ENCODE results near the gene S100B. TPM values are rescaled to one million over a fixed set of nuclear protein-coding genes. Genes with fewer than 3 reads are reported as not detected.

Gene S100B
- total and polyA plus RNA-seq, 9 of the 15 experiments (the other 6 are each of a cell fraction or from before 2014, with no cell fraction given): not detected

GRCh38 chr21:46603228-46603627, 1.7 kb downstream of the S100B start:
- peaks cover 16 to 20% of the 10 kb centered on the region in 2 experiments; a peak in 4 of 5 replicates for H3K4me1 ChIP-seq (replicated peaks in 1 of 2; ENCODE audit: control insufficient read depth in 2 of 2, insufficient read depth in 2 of 2, low read length in 2 of 2)
- H3K9ac ChIP-seq (ENCODE audit: insufficient read depth in 1 of 2, low read depth in 2 of 2, low read length in 2 of 2): no peak overlapping the region
- no peak overlapping the region for H3K4me2 ChIP-seq (ENCODE audit: insufficient read depth, low read length)
- 39% methylated on average over 7 of the region's 9 CpGs for WGBS (ENCODE audit: insufficient coverage, low coverage, missing lambda C conversion rate)
- BruUV-seq (replicated peaks): no TSS peak
- H3K9me3 ChIP-seq (replicated peaks; ENCODE audit: control insufficient read depth, insufficient read depth, low read depth, low read length): no peaks in the 10 kb centered on the region
- no peaks in the 10 kb centered on the region for H3K36me3 ChIP-seq (ENCODE audit: control insufficient read depth, insufficient read depth, low read length)
- no peaks in the 10 kb centered on the region for H4K20me1 ChIP-seq (replicated peaks; ENCODE audit: control insufficient read depth, insufficient read depth, low read length)
- H3K27me3 ChIP-seq (ENCODE audit: control insufficient read depth in 2 of 2, insufficient read depth in 2 of 2, low read length in 2 of 2): peaks cover 27 to 28% of the 10 kb centered on the region in 2 experiments; a peak in 4 of 5 replicates
- in situ Hi-C loops (cut with MboI): no loop called here
- H3K4me3 ChIP-seq: no peak overlapping the region
- H3K79me2 ChIP-seq (ENCODE audit: control insufficient read depth, insufficient read depth, low read length): no peaks in the 10 kb centered on the region
- DNase-seq (ENCODE audit: extremely low read depth in 1 of 4, low spot score in 3 of 4) (peak; percentile 41 to 58 (median 44)), FAIRE-seq (no peak), ATAC-seq (peak; percentile 58; the same call in 2 of the 3 replicates)
- no peak overlapping the region for H2AFZ ChIP-seq (ENCODE audit: low read depth, low read length)
- TF ChIP-seq, protein P1, sequence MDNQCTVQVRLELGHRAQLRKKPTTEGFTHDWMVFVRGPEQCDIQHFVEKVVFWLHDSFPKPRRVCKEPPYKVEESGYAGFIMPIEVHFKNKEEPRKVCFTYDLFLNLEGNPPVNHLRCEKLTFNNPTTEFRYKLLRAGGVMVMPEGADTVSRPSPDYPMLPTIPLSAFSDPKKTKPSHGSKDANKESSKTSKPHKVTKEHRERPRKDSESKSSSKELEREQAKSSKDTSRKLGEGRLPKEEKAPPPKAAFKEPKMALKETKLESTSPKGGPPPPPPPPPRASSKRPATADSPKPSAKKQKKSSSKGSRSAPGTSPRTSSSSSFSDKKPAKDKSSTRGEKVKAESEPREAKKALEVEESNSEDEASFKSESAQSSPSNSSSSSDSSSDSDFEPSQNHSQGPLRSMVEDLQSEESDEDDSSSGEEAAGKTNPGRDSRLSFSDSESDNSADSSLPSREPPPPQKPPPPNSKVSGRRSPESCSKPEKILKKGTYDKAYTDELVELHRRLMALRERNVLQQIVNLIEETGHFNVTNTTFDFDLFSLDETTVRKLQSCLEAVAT (IDR thresholded peaks at IDR 0.05): no peak
- TF ChIP-seq, protein P2, sequence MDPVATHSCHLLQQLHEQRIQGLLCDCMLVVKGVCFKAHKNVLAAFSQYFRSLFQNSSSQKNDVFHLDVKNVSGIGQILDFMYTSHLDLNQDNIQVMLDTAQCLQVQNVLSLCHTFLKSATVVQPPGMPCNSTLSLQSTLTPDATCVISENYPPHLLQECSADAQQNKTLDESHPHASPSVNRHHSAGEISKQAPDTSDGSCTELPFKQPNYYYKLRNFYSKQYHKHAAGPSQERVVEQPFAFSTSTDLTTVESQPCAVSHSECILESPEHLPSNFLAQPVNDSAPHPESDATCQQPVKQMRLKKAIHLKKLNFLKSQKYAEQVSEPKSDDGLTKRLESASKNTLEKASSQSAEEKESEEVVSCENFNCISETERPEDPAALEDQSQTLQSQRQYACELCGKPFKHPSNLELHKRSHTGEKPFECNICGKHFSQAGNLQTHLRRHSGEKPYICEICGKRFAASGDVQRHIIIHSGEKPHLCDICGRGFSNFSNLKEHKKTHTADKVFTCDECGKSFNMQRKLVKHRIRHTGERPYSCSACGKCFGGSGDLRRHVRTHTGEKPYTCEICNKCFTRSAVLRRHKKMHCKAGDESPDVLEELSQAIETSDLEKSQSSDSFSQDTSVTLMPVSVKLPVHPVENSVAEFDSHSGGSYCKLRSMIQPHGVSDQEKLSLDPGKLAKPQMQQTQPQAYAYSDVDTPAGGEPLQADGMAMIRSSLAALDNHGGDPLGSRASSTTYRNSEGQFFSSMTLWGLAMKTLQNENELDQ (CRISPR knock-in tag; IDR thresholded peaks at IDR 0.05; ENCODE audit: borderline replicate concordance): no peak
- peak; percentile 96 for TF ChIP-seq MYNN (IDR thresholded peaks at IDR 0.05)
- peak; percentile 39; the same call in 1 of the 2 replicates for TF ChIP-seq MYNN (CRISPR knock-in tag; IDR thresholded peaks at IDR 0.05)
- no peak for TF ChIP-seq ARHGAP35 (IDR thresholded peaks at IDR 0.05; ENCODE audit: partially characterized antibody)
- TF ChIP-seq PML (IDR thresholded peaks at IDR 0.05; ENCODE audit: low read length): no peak
- TF ChIP-seq, protein P3, sequence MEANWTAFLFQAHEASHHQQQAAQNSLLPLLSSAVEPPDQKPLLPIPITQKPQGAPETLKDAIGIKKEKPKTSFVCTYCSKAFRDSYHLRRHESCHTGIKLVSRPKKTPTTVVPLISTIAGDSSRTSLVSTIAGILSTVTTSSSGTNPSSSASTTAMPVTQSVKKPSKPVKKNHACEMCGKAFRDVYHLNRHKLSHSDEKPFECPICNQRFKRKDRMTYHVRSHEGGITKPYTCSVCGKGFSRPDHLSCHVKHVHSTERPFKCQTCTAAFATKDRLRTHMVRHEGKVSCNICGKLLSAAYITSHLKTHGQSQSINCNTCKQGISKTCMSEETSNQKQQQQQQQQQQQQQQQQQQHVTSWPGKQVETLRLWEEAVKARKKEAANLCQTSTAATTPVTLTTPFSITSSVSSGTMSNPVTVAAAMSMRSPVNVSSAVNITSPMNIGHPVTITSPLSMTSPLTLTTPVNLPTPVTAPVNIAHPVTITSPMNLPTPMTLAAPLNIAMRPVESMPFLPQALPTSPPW (CRISPR knock-in tag; IDR thresholded peaks at IDR 0.05): peak; percentile 50
- TF ChIP-seq, protein P4, sequence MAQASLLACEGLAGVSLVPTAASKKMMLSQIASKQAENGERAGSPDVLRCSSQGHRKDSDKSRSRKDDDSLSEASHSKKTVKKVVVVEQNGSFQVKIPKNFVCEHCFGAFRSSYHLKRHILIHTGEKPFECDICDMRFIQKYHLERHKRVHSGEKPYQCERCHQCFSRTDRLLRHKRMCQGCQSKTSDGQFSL (CRISPR knock-in tag; IDR thresholded peaks at IDR 0.05): no peak; the same call in 1 of the 2 replicates
- TF ChIP-seq, protein P4 (tag; IDR thresholded peaks at IDR 0.05): 0 out of 4 replicates have a peak, but pooled peaks of 1 of the 2 experiments have one; percentile 29
- ChIA-PET CTCF (ENCODE audit: low intra/inter-chr PET ratio) (no interaction called here), POLR2A (interaction anchor here (0.6 to 1.0 kb wide), 2 partner anchors 50 to 306 kb away, joined by 3 to 4 read pairs; no protein-coding TSS in a partner anchor)
- H3K27ac ChIP-seq (ENCODE audit: extremely low read depth, low read depth, low read length): no peak overlapping the region
- intact Hi-C loops (cut with micrococcal nuclease): no loop called here
- no peaks in the 10 kb centered on the region for H3K9me1 ChIP-seq (ENCODE audit: control insufficient read depth, insufficient read depth, low read length)

Data from K562 (cell line).